Measurements from ENCODE around the gene ANG.

DNA sequence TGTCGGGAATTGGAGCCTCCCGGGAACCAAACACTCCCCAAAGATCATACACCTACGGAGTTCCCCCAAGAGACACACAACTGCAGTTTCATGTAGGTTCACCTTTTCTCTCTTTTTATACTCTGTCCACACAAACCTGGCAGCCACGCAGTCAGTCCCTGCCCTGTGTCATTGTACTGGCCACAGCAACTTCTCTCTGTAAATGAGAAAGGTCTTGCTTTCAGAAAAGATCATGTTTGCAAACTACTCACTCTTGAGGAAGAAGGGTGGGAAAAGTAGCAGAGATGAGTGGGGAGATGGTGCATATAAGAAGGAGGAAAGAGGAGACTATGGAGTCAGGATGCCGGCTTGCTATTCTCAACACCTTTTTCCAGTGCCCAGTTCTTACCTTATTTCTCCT is 10.4 kb downstream of the ANG start:
- no peak for TF ChIP-seq CTCF (conservative IDR thresholded peaks at IDR 0.05)
- no peak for TF ChIP-seq EZH2 (IDR thresholded peaks at IDR 0.05; ENCODE audit: low read depth)

Measured in PC-9 (cell line).